IMR-90 (cell line): Measurements from ENCODE around the gene SLC9A5. TPM values are rescaled to one million over a fixed set of nuclear protein-coding genes. Genes with fewer than 3 reads are reported as not detected.
A peak's percentile ranks its signal among the peaks of the same experiment; 100 is the strongest.

ENCODE experiments used
- ATAC-seq: fragments of 200-7000 bp; cut with Tn5 transposase; 2 replicates; pipeline ENCODE4 v1.9.1; 2020; ENCODE audit warnings: low read depth, mild to moderate bottlenecking, moderate library complexity
- BruUV-seq: library from RNA; stranded (reverse); fragments of 400-500 nt; replicated peaks from 2 replicates; lab custom pipeline; 2021; lab: Mats Ljungman, UMichigan
- CTCF ChIA-PET: fragments of 300-600 bp; formaldehyde crosslinking; extraction: SDS; loops from one replicate; lab custom pipeline; 2021; ENCODE audit warnings: antibody characterized with exemption; lab: Yijun Ruan, JAX
- POLR2A ChIA-PET: fragments of 300-600 bp; sonication (Branson Sonifier 250); formaldehyde crosslinking; loops from one replicate; lab custom pipeline; 2022; ENCODE audit warnings: antibody characterized with exemption; ENCODE audit not compliant: unreplicated experiment; lab: Charles Lee
- DNase-seq: peaks from one replicate; pipeline ENCODE4 v3.0.0; 2013
- H2AFZ ChIP-seq: replicated peaks from 2 replicates; pipeline ENCODE3; 2013; ENCODE audit warnings: low read length, mild to moderate bottlenecking; ENCODE audit not compliant: poor library complexity
- H2AK5ac ChIP-seq: 2 replicates; pipeline ENCODE4 v1.6.1; 2013; ENCODE audit warnings: low read depth, low read length, inconsistent platforms
- H2AK9ac ChIP-seq: replicated peaks from 2 replicates; pipeline ENCODE3; 2013; ENCODE audit warnings: mild to moderate bottlenecking, low read depth, low read length, moderate library complexity; ENCODE audit not compliant: poor library complexity
- H2BK120ac ChIP-seq: 2 replicates; pipeline ENCODE4 v1.6.1; 2013; ENCODE audit warnings: low read depth, low read length, inconsistent platforms
- H2BK15ac ChIP-seq: 3 replicates; pipeline ENCODE4 v1.6.1; 2013; ENCODE audit warnings: low read depth, low read length, inconsistent platforms
- H2BK20ac ChIP-seq: 2 replicates; pipeline ENCODE4 v1.6.1; 2013; ENCODE audit warnings: low read depth, mild to moderate bottlenecking, inconsistent platforms, low read length, moderate library complexity
- H2BK5ac ChIP-seq: 2 replicates; pipeline ENCODE4 v1.6.1; 2013; ENCODE audit warnings: mild to moderate bottlenecking, low read depth, low read length, inconsistent platforms; ENCODE audit not compliant: poor library complexity, severe bottlenecking
- H3K14ac ChIP-seq: replicated peaks from 2 replicates; pipeline ENCODE4 v1.6.1; 2013; ENCODE audit warnings: low read depth, low read length, inconsistent platforms
- H3K18ac ChIP-seq: 2 replicates; pipeline ENCODE4 v1.6.1; 2013; ENCODE audit warnings: low read depth, low read length, control low read depth
- H3K23ac ChIP-seq: 2 replicates; pipeline ENCODE4 v1.6.1; 2013; ENCODE audit warnings: low read depth, low read length, inconsistent platforms
- H3K27ac ChIP-seq: 2 replicates; pipeline ENCODE4 v1.5.1; 2013; ENCODE audit warnings: mild to moderate bottlenecking, control low read depth, low read length; ENCODE audit not compliant: insufficient read depth
- H3K27me3 ChIP-seq: 2 replicates; pipeline ENCODE4 v1.6.1; 2013; ENCODE audit warnings: low read length; ENCODE audit not compliant: control insufficient read depth, insufficient read depth
- H3K36me3 ChIP-seq: 2 replicates; pipeline ENCODE4 v1.6.1; 2013; ENCODE audit warnings: low read length, mixed read lengths; ENCODE audit not compliant: control insufficient read depth, insufficient read depth
- H3K4ac ChIP-seq: 2 replicates; pipeline ENCODE4 v1.6.1; 2013; ENCODE audit warnings: low read depth, low read length, inconsistent platforms
- H3K4me1 ChIP-seq: 2 replicates; pipeline ENCODE4 v1.6.1; 2013; ENCODE audit warnings: low read length, mixed read lengths; ENCODE audit not compliant: control insufficient read depth, insufficient read depth
- H3K4me2 ChIP-seq: 2 replicates; pipeline ENCODE4 v1.6.1; 2013; ENCODE audit warnings: low read depth, mild to moderate bottlenecking, control low read depth, low read length, moderate library complexity
- H3K4me3 ChIP-seq: 2 replicates; pipeline ENCODE4 v1.5.1; 2013; ENCODE audit warnings: low read depth, mild to moderate bottlenecking, control low read depth, low read length, moderate library complexity; ENCODE audit not compliant: insufficient read depth
- H3K56ac ChIP-seq: 2 replicates; pipeline ENCODE4 v1.6.1; 2013; ENCODE audit warnings: low read length, inconsistent platforms; ENCODE audit not compliant: insufficient read depth; ENCODE audit errors: extremely low read depth
- H3K79me1 ChIP-seq, 2 experiments: 2 replicates each; pipeline ENCODE4 v1.6.1; 2013; ENCODE audit warnings: low read length in 2 of 2, inconsistent platforms in 1 of 2, low read depth in 1 of 2
- H3K9ac ChIP-seq: 2 replicates; pipeline ENCODE4 v1.6.1; 2013; ENCODE audit warnings: low read depth, low read length, control low read depth
- H3K9me1 ChIP-seq: 2 replicates; pipeline ENCODE4 v1.6.1; 2013; ENCODE audit warnings: low read length, inconsistent platforms; ENCODE audit not compliant: insufficient read depth
- H3K9me3 ChIP-seq: 2 replicates; pipeline ENCODE4 v1.6.1; 2013; ENCODE audit warnings: low read length; ENCODE audit not compliant: control insufficient read depth, insufficient read depth
- H4K20me1 ChIP-seq: 2 replicates; pipeline ENCODE4 v1.6.1; 2013; ENCODE audit warnings: low read length, inconsistent platforms; ENCODE audit not compliant: insufficient read depth
- H4K5ac ChIP-seq: 2 replicates; pipeline ENCODE4 v1.6.1; 2013; ENCODE audit warnings: mild to moderate bottlenecking, low read depth, low read length, control low read depth
- H4K8ac ChIP-seq, 2 experiments: 2 replicates each; pipeline ENCODE4 v1.6.1; 2013; ENCODE audit warnings: low read depth in 2 of 2, low read length in 2 of 2, control low read depth in 1 of 2, inconsistent platforms in 1 of 2
- H4K91ac ChIP-seq: 2 replicates; pipeline ENCODE4 v1.6.1; 2013; ENCODE audit warnings: low read depth, low read length, inconsistent platforms; ENCODE audit not compliant: insufficient read depth
- BHLHE40 ChIP-seq: fragments of 150-350 bp; IDR thresholded peaks from 2 replicates; pipeline ENCODE4 v1.6.1; 2016; ENCODE audit warnings: mild to moderate bottlenecking, low read depth, low read length
- CEBPB ChIP-seq: IDR thresholded peaks from 2 replicates; pipeline ENCODE4 v1.6.1; 2012; ENCODE audit warnings: low read depth, low read length, improper control_type of control experiment
- CTCF ChIP-seq: conservative IDR thresholded peaks from 2 replicates; pipeline ENCODE4 v1.5.1; 2012; ENCODE audit warnings: mild to moderate bottlenecking, low read depth, low read length, improper control_type of control experiment
- ELK1 ChIP-seq: fragments of 150-350 bp; IDR thresholded peaks from 2 replicates; pipeline ENCODE4 v1.6.1; 2016; ENCODE audit warnings: low read depth, mild to moderate bottlenecking, low read length, moderate library complexity, borderline replicate concordance
- MAFK ChIP-seq: IDR thresholded peaks from 2 replicates; pipeline ENCODE4 v1.6.1; 2012; ENCODE audit warnings: low read depth, low read length, improper control_type of control experiment
- MXI1 ChIP-seq: IDR thresholded peaks from 2 replicates; pipeline ENCODE4 v1.6.1; 2012; ENCODE audit warnings: low read depth, mild to moderate bottlenecking, low read length, moderate library complexity, borderline replicate concordance
- NFE2L2 ChIP-seq: fragments of 150-350 bp; IDR thresholded peaks from 2 replicates; pipeline ENCODE4 v1.6.1; 2016; ENCODE audit warnings: low read depth, mild to moderate bottlenecking, low read length
- POLR2A ChIP-seq: IDR thresholded peaks from 2 replicates; pipeline ENCODE4 v1.6.1; 2012; ENCODE audit warnings: mild to moderate bottlenecking, low read depth, low read length
- RAD21 ChIP-seq: IDR thresholded peaks from 2 replicates; pipeline ENCODE4 v1.6.1; 2012; ENCODE audit warnings: low read length, improper control_type of control experiment
- RCOR1 ChIP-seq: IDR thresholded peaks from 2 replicates; pipeline ENCODE4 v1.6.1; 2012; ENCODE audit warnings: mild to moderate bottlenecking, low read length, improper control_type of control experiment; ENCODE audit not compliant: insufficient replicate concordance
- RFX5 ChIP-seq: IDR thresholded peaks from 2 replicates; pipeline ENCODE4 v1.8.0; 2012; ENCODE audit warnings: low read depth, mild to moderate bottlenecking, low read length, moderate library complexity
- SMC3 ChIP-seq: fragments of 150-350 bp; IDR thresholded peaks from 2 replicates; pipeline ENCODE4 v1.6.1; 2016; ENCODE audit warnings: low read depth, mild to moderate bottlenecking, antibody characterized with exemption, low read length, moderate library complexity
- USF2 ChIP-seq: fragments of 150-350 bp; IDR thresholded peaks from 2 replicates; pipeline ENCODE4 v1.6.1; 2017; ENCODE audit warnings: mild to moderate bottlenecking, antibody characterized with exemption, low read length, low read depth
- WGBS, 2 experiments: methylation state at CpG; one replicate each; pipeline versions ENCODE4 v1.1.5 to v1.1.7; 2013; ENCODE audit warnings: missing lambda C conversion rate in 2 of 2; ENCODE audit not compliant: insufficient read length in 1 of 2; ENCODE audit errors: extremely low coverage in 2 of 2; 5-methylcytosine and 5-hydroxymethylcytosine counted together
- dilution Hi-C: fragments of 300-500 bp; cut with HindIII; formaldehyde crosslinking; loops from one replicate; pipeline ENCODE4 v1.14.3; 2018; ENCODE audit warnings: low sequenced_read_pairs; ENCODE audit not compliant: unreplicated experiment
- in situ Hi-C: fragments of 300-500 bp; cut with MboI; formaldehyde crosslinking; loops from 3 replicates; pipeline ENCODE4 v1.14.3; 2019; ENCODE audit warnings: low sequenced_read_pairs, inconsistent platforms, mixed read lengths
- intact Hi-C: fragments of 100-400 bp; cut with micrococcal nuclease; formaldehyde crosslinking; loops from 2 replicates; pipeline ENCODE4 v1.10.0; 2022
- polyA plus RNA-seq, 3 experiments: library from polyadenylated mRNA; depleted of rRNA; stranded (reverse); fragments of >200 nt; gene quantifications; 2 replicates each; pipeline ENCODE4 v1.2.3, GENCODE V29; 2012; ENCODE audit warnings: low replicate concordance in 1 of 3
- total RNA-seq: library from RNA; depleted of rRNA; stranded (reverse); fragments of >200 nt; gene quantifications from 2 replicates; pipeline ENCODE4 v1.2.3, GENCODE V29; 2012

Gene SLC9A5
- total and polyA plus RNA-seq, 2 of the 4 experiments (the other 2 are of a cell fraction) = 1.8 to 5.7 TPM

GRCh38 chr16:67244387-67245185 is 4.2 kb upstream of the SLC9A5 start:
- H3K27me3 ChIP-seq = no peaks in the 10 kb centered on the region
- H4K91ac ChIP-seq = peak overlapping the region; percentile 89
- no peaks in the 10 kb centered on the region; the same call in none of the 2 replicates for H4K20me1 ChIP-seq
- WGBS, 2 experiments = no CpG with 5 or more reads among the region's 5 CpGs
- peak overlapping the region; percentile 95 for H3K23ac ChIP-seq
- H2BK5ac ChIP-seq = peak overlapping the region; percentile 87
- H2AFZ ChIP-seq = peak overlapping the region; percentile 67
- peak overlapping the region; percentile 61 to 94 for H4K8ac ChIP-seq
- dilution Hi-C loops = no loop called here
- BruUV-seq = no TSS peak
- H3K9me3 ChIP-seq = no peaks in the 10 kb centered on the region
- peak overlapping the region; percentile 54 for H4K5ac ChIP-seq
- peak overlapping the region; percentile 97 for H3K14ac ChIP-seq
- H2BK20ac ChIP-seq = peak overlapping the region; percentile 92
- H3K9me1 ChIP-seq = peaks cover 44% of the 10 kb centered on the region
- H3K4me3 ChIP-seq = no peak overlapping the region
- peak overlapping the region; percentile 95; the same call in 2 of the 3 replicates for H2BK15ac ChIP-seq
- peak overlapping the region; percentile 99 for H2AK5ac ChIP-seq
- H3K4ac ChIP-seq = peak overlapping the region; percentile 96
- H3K79me1 ChIP-seq = peaks cover 26 to 77% of the 10 kb centered on the region in 2 experiments; a peak in 3 of 4 replicates
- peak overlapping the region; percentile 91 for H2BK120ac ChIP-seq
- H3K4me1 ChIP-seq = peaks cover 55% of the 10 kb centered on the region
- in situ Hi-C loops = no loop called here
- DNase-seq (peak; percentile 87), ATAC-seq (peak; percentile 9)
- 0 out of 2 replicates have a peak, but pooled peaks cover 2% of the 10 kb centered on the region for H3K36me3 ChIP-seq
- H3K18ac ChIP-seq = peak overlapping the region; percentile 38; the same call in 1 of the 2 replicates
- peak overlapping the region; percentile 88 for H3K27ac ChIP-seq
- intact Hi-C loops = loop anchor here (5.0 kb wide), 1 partner anchor 148 kb away; the partner anchor contains the start of gene TPPP3
- peak overlapping the region; percentile 59; the same call in 1 of the 2 replicates for H3K56ac ChIP-seq
- H3K9ac ChIP-seq = peak overlapping the region; percentile 23; the same call in 1 of the 2 replicates
- CTCF ChIA-PET = interaction anchor here (1.5 to 2.3 kb wide), 2 partner anchors 12 to 88 kb away, joined by 3 to 5 read pairs; no protein-coding TSS in a partner anchor
- POLR2A ChIA-PET = interaction anchor here (0.7 to 1.4 kb wide), 2 partner anchors 217 to 316 kb away, joined by 3 to 4 read pairs; no protein-coding TSS in a partner anchor
- H2AK9ac ChIP-seq = peak overlapping the region; percentile 95
- H3K4me2 ChIP-seq = peak overlapping the region; percentile 69
- TF ChIP-seq RCOR1 (no peak), CEBPB (no peak), RAD21 (0 out of 2 replicates have a peak, but pooled peaks have one; percentile 3), SMC3 (no peak), USF2 (no peak), MXI1 (no peak), CTCF (no peak), ELK1 (no peak), MAFK (no peak), NFE2L2 (no peak), POLR2A (peak; percentile 60; the same call in 1 of the 2 replicates), BHLHE40 (no peak), RFX5 (no peak)
